HEK293 (cell line): Measurements from ENCODE around the gene XNDC1N.

Experiments
- CTCF ChIP-seq: fragments of 450-650 bp; formaldehyde crosslinking; IDR thresholded peaks from 2 replicates; pipeline ENCODE4 v1.5.1; 2016; ENCODE audit warnings: missing biosample characterization, missing genetic modification characterization
- EGR2 ChIP-seq: fragments of 450-650 bp; formaldehyde crosslinking; IDR thresholded peaks from 2 replicates; pipeline ENCODE4 v1.5.1; 2016; ENCODE audit warnings: low read depth, missing biosample characterization, missing genetic modification characterization
- PRDM1 ChIP-seq: fragments of 450-650 bp; formaldehyde crosslinking; IDR thresholded peaks from 2 replicates; pipeline ENCODE4; 2016; ENCODE audit warnings: missing biosample characterization, missing genetic modification characterization
- PRDM2 ChIP-seq: fragments of 450-650 bp; formaldehyde crosslinking; IDR thresholded peaks from 2 replicates; pipeline ENCODE4 v1.5.1; 2016; ENCODE audit warnings: missing biosample characterization, missing genetic modification characterization, borderline replicate concordance
- SP7 ChIP-seq: fragments of 450-650 bp; formaldehyde crosslinking; IDR thresholded peaks from 2 replicates; pipeline ENCODE4 v1.5.1; 2016; ENCODE audit warnings: missing biosample characterization, missing genetic modification characterization
- ZFP41 ChIP-seq: fragments of 450-650 bp; formaldehyde crosslinking; IDR thresholded peaks from 2 replicates; pipeline ENCODE4 v1.5.1; 2016; ENCODE audit warnings: missing biosample characterization, missing genetic modification characterization, borderline replicate concordance
- ZNF133 ChIP-seq: fragments of 450-650 bp; formaldehyde crosslinking; IDR thresholded peaks from 2 replicates; pipeline ENCODE4 v1.5.1; 2016; ENCODE audit warnings: missing biosample characterization, missing genetic modification characterization
- ZNF24 ChIP-seq: fragments of 450-650 bp; formaldehyde crosslinking; IDR thresholded peaks from 2 replicates; pipeline ENCODE4 v1.5.1; 2016; ENCODE audit warnings: missing biosample characterization, missing genetic modification characterization
- ZNF324 ChIP-seq: fragments of 450-650 bp; formaldehyde crosslinking; IDR thresholded peaks from 2 replicates; pipeline ENCODE4 v1.5.1; 2016; ENCODE audit warnings: missing biosample characterization, missing genetic modification characterization
- ZNF341 ChIP-seq: fragments of 450-650 bp; formaldehyde crosslinking; IDR thresholded peaks from 2 replicates; pipeline ENCODE4; 2016; ENCODE audit warnings: low read depth, missing biosample characterization, missing genetic modification characterization
- ZNF518A ChIP-seq: fragments of 450-650 bp; formaldehyde crosslinking; conservative IDR thresholded peaks from 2 replicates; pipeline ENCODE4 v1.5.1; 2016; ENCODE audit warnings: low read depth, missing biosample characterization, missing genetic modification characterization
- ZNF654 ChIP-seq: fragments of 450-650 bp; formaldehyde crosslinking; IDR thresholded peaks from 2 replicates; pipeline ENCODE4 v1.5.1; 2016; ENCODE audit warnings: low read depth, missing biosample characterization, missing genetic modification characterization

GRCh38 chr11:71977090-71977489 is 48.7 kb upstream of the XNDC1N start:
- TF ChIP-seq SP7 (tag by site-specific recombination), result no peak
- TF ChIP-seq ZNF24 (tag by site-specific recombination), result no peak
- no peak for TF ChIP-seq ZNF133
- TF ChIP-seq ZNF324, result no peak
- TF ChIP-seq ZFP41 (tag by site-specific recombination), result no peak
- no peak for TF ChIP-seq CTCF (tag by site-specific recombination)
- no peak for TF ChIP-seq ZNF518A (tag by site-specific recombination)
- TF ChIP-seq ZNF341 (tag by site-specific recombination), result no peak
- TF ChIP-seq ZNF654 (tag by site-specific recombination), result no peak
- TF ChIP-seq PRDM1 (tag by site-specific recombination), result no peak
- TF ChIP-seq PRDM2 (tag by site-specific recombination), result no peak
- TF ChIP-seq EGR2 (tag by site-specific recombination), result no peak
